GM10248 (cell line): ENCODE results near the gene GABRB3.

Experiments used
- CTCF ChIA-PET: fragments of 300-600 bp; sonication (Branson Sonifier 250); formaldehyde crosslinking; extraction: SDS; loops from one replicate; lab custom pipeline; 2021; ENCODE audit warnings: antibody characterized with exemption; lab: Yijun Ruan, JAX
- POLR2A ChIA-PET: fragments of 350-650 bp; sonication (Branson Sonifier 250); formaldehyde crosslinking; extraction: SDS; loops from one replicate; lab custom pipeline; 2020; ENCODE audit warnings: antibody characterized with exemption; lab: Yijun Ruan, JAX
- DNase-seq: peaks from one replicate; pipeline ENCODE4 v3.0.0; 2012; ENCODE audit errors: extremely low spot score
- CTCF ChIP-seq: IDR thresholded peaks from 2 replicates; pipeline ENCODE4 v1.5.1; 2012; ENCODE audit warnings: mild to moderate bottlenecking, low read depth; ENCODE audit errors: extremely low read depth, missing control alignments, control extremely low read depth

Gene GABRB3

DNA sequence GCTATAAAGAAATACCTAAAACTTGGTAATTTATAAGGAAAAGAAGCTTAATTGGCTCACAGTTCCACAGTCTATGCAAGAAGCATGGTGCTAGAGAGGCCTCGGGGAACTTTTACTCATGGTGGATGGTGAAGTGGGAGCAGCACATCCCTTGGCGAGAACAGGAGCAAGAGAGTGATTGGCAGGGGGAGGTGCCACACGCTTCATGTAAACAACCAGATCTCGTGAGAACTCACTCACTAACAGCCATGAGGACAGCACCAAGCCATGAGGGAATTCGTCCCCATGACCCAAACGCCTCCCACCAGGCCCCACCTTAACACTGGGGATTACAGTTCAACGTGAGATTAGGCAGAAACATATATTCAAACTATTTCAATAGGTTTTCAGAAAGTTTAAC, 28.0 kb downstream of the GABRB3 start:
- no peak for TF ChIP-seq CTCF
- no peak for DNase-seq
- CTCF ChIA-PET, result no interaction called here
- POLR2A ChIA-PET, result no interaction called here

- ChIA-PET POLR2A (no interaction called here), CTCF (no interaction called here)
- TF ChIP-seq CTCF, result no peak
- no peak for DNase-seq
These were observed 33.1 kb downstream of the GABRB3 start for GRCh38 chr15:26739791-26740190.

DNA sequence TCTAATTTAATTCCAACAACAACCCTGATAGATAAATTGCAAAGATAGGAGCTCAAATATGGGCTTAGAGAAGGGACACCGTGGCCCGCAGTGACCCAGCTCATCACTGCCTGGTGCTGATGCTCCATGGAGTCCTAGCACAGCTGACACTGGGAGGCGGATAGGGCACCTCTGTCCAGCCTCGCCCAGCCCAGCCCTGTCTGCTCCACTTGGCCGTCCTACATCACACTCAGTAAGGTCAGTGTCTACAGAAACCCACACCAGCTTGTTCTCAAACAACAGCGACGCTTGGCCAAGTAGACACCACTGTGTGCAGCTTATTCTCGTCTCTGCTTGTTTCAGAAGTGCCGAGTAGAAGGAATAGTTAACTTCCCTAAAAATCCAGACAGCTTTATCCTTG, 33.9 kb downstream of the GABRB3 start:
- POLR2A ChIA-PET, result no interaction called here
- DNase-seq, result no peak
- TF ChIP-seq CTCF, result no peak
- CTCF ChIA-PET, result no interaction called here

GRCh38 chr15:26736502-26737248, 36.2 kb downstream of the GABRB3 start:
- TF ChIP-seq CTCF, result no peak
- no peak for DNase-seq
- CTCF ChIA-PET, result no interaction called here
- POLR2A ChIA-PET, result no interaction called here

GRCh38 chr15:26731965-26732364, 40.9 kb downstream of the GABRB3 start:
- TF ChIP-seq CTCF, result no peak
- POLR2A ChIA-PET, result no interaction called here
- DNase-seq, result no peak
- CTCF ChIA-PET, result no interaction called here

GRCh38 chr15:26729581-26729980, 43.3 kb downstream of the GABRB3 start:
- ChIA-PET CTCF (interaction anchor here (1.3 to 1.4 kb wide), 2 partner anchors 10 to 13 kb away, joined by 3 read pairs; no protein-coding TSS in a partner anchor), POLR2A (no interaction called here)
- TF ChIP-seq CTCF, result no peak
- no peak for DNase-seq
